Activated naive CD4-positive, alpha-beta T cell (primary cell): ENCODE results near the gene RANBP9.

Experiments used
- DNase-seq, 4 experiments: peaks; one replicate each; lab custom pipeline; 2025; lab: John Stamatoyannopoulos, UW

Gene RANBP9

DNA sequence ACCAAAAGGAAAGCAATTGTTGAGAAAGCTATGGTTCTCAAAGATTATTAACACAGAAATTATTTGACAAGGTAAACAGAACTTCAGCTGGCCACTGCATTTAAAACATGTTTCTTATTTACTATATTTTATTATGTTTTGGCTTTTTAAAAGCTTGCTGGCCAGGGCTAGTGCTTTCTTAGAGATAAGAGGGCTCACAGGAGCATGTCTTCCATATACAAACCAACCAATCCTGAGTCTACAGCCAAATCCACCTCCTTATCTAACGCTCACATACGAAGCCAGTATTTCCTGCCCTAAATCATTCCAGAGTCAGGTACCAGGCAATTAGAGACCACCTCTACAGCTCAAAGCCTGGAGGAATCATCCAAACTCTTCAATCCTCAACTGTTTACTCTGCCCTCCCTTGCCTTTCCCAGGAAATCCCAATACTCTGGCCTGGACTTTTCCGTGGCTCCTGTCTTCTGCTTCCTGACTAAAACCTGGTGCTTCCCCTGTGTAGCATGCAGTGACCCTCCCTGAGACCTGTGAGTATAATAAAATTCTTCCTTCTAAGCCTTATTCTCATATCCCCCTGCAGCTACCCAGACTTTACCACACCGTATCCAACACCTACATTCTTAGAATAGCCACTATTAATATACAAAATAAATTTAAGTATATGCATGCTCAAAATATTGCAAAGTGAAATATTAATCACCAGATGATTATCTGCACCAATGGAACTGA, 33.2 kb downstream of the RANBP9 start:
- no peak for DNase-seq

DNA sequence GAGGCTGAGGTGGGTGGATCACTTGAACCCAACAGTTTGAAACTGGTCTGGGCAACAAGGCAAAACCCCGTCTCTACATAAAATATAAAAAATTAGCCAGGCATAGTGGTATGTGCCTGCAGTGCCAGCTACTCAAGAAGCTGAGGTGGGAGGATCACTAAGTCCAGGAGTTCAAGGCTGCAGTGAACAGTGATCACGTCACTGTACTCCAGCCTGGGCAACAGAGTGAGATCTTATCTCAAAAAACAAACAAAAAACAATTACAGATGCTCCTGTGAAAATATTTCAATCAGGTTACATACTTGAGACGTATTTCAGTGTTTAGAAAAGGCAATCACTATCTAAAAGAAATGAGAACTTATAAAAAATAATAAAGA, 33.8 kb downstream of the RANBP9 start:
- DNase-seq: no peak

DNA sequence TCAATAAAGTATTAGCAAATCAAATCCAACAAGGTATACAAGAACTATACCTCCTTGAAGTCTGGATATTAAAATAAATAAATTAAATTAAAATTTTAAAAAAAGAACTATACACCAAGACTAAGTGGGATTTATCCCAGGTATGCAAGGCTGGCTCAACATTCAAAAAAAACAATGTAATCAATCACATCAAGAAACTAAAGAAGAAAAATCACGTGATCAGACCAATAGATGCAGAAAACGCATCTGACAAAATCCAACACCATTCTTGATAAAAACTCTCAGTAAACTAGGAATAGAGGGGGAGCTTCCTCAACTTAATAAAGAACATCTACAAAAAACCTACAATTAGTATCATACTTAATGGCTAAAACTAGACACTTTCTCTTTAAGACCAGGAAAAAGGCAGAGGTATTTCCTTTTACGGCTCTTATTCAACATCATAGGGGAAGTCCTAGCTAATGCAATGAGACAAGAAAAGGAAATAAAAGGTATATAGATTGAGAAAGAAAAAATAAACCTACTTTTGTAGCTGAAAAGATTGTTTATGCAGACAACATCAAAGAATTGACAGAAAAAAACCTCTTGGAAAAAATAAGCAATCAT, 35.0 kb downstream of the RANBP9 start:
- DNase-seq: no peak

DNA sequence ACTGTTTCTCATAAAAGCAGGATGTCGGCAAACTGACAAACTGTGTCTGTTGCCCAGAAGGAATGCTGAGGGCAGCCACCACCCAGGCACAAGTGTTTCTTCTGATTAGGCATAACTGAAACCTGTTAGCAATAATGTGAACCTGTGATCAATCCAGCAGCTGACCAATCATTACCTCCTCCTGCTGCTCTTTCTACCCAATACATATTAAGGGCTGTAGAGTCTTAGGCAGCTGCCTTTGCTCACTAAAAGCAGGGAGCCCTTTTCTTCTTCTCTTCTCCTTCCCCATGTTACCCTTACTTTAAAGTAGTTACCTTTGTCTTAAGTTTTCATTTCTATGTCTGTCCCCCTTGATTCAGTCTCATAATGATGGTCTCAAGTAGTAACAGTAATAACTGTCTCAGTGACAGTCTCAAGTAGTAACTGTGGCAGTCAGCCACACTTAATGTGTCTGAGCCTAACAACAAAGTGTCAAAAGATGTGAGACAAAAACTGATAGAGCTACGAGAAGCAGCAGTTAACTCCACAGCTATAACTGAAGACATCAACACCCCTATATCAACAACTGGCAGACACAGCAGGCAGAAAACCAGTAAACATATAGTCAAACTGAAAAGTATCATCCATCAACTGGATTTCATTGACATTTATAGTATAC, 37.0 kb downstream of the RANBP9 start:
- no peak for DNase-seq

DNA sequence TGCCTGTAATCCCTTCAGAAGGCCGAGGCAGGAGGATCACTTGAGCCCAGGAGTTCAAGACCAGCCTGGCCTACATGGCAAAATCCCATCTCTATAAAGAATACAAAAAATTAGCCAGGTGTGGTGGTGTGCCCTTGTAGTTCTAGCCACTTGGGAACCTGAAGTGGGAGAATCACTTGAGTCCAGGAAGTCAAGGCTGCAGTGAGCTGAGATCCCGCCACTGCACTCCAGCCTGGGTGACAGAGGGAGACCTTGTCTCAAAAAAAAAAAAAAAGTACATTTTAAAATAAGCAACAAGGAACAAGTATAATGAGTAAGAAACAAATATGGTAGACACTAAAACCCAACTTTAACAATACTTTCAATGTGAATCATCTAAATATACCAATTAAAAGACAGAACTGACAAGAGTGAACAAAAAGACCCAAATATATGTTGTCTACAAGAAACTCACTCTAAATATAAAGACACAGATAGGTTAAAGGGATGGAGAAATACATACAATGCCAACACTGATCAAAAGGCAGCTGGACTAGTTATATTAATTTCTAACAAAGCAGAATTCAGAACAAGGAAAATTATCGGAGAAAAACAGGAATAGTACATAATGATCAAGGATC, 37.7 kb downstream of the RANBP9 start:
- DNase-seq: no peak

DNA sequence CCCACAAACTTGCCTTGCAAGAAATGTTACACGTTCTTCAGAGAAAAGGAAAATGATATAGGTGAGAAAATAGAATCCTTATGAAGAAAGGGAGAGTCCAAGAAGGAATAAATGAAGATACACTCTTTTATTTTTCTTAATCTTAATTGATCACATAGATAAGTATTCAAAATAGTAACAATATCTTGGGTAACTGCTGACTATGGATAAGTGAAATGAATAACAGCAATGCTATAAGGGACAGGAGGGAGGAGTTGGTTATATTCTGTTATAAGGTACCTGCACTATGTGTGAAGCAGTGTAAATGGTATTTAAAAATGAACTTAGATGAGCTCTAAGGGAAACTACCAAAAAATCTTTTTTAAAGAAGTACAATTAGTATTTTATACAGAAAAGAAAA, 38.3 kb downstream of the RANBP9 start:
- DNase-seq: no peak

DNA sequence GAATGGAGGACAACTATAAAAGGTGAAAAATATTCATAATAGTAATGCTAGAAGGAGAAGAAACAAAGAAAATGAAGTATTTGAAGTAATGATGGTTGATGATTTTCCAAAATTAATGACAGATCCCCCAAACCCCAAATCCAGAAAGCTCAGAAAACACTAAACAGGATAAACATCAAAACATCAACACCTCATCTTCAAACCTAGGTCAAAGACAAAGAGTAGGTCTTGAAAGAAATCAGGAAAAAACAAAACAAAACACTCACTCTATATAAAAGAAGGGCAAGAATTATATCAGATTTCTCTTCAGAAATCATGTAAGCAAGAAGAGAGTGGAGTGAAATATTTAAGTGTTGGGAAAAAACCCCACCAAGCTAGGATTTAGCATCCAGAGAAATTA, 38.7 kb downstream of the RANBP9 start:
- no peak for DNase-seq

DNA sequence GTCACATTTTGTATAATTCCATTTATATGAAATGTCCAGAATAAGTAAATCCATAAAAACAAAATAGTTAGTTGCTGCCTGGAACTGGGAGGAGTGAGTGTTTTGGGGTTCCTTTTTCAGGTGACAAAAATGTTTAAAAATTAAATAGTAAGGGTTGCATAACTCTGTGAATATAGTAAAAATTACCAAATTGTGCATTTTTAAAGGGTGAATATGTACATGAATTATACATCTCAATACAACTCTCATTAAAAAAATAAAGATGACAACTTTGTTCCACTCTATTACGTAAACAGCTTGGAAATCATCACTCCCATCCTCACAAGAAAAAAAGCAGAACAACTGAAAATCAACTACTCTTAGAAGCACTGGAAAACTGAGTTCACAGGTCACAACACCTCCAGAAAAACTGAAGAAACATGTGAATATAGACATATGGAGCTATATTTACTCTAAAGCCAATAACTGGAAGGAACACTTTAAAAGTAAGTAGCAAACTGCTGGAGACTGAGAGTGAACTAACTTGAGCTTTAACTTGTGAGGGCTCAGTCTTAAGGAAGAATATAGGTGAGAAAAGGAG, 40.0 kb downstream of the RANBP9 start:
- no peak for DNase-seq

DNA sequence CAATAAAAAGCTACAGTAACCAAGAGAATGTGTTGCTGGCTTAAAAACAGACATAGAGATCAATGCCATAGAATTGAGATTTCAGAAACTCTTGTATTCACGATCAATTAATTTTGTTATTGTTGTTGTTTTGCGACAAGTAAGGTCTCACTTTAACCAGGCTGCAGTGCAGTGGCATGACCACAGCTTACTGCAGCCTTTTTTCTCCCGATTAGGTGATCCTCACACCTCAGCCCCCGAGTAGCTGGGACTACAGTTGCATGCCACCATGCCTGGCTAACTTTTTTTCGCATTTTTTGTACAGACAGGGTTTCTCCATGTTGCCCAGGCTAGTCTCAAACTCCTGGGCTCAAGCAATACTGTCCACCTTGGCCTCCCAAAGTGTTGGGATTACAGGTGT, 42.2 kb downstream of the RANBP9 start:
- no peak for DNase-seq

DNA sequence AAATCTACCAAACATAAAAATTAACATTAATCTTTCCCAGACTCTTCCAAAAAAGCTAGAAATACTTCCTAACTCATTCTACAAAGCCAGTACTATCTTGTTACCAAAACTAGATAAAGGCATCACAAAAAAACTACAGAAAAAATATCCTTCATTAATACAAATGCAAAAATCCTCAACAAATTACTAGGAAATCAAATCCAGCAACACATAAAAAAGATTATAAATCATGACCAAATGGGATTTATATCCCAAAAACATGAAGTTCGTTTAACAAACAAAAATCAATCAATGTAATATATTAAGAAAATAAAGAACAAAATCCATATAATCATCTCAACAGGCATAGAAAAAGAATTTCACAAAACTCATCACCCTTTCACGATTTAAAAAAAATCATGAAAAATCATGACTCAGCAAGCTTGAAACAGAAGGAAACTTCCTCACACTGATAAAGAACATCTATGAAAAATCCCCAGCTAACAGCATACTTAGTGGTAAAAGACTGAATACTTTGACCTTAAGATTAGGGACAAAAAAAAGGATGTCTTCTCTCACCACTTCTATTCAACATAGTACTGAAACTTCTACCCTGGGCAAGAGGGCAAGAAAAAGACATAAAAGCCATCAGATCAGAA, 43.2 kb downstream of the RANBP9 start:
- DNase-seq: no peak

DNA sequence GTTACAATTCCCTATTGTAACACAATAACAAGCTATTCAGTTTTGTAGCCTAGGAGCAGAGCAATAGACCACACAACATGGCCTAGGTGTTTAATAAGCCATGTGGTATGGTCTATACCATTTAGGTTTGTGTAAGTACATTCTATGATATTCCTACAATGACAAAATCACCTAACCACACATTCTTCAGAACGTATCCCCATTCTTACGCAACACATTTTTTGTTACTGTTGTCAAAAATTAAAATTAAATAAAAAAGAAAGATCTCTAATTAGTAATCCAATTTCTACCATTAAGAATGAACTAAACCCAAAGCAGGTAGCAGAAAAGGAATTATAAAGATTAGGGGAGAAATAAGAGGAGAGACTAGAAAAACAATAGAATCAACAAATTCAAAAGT, 44.0 kb downstream of the RANBP9 start:
- DNase-seq: no peak

DNA sequence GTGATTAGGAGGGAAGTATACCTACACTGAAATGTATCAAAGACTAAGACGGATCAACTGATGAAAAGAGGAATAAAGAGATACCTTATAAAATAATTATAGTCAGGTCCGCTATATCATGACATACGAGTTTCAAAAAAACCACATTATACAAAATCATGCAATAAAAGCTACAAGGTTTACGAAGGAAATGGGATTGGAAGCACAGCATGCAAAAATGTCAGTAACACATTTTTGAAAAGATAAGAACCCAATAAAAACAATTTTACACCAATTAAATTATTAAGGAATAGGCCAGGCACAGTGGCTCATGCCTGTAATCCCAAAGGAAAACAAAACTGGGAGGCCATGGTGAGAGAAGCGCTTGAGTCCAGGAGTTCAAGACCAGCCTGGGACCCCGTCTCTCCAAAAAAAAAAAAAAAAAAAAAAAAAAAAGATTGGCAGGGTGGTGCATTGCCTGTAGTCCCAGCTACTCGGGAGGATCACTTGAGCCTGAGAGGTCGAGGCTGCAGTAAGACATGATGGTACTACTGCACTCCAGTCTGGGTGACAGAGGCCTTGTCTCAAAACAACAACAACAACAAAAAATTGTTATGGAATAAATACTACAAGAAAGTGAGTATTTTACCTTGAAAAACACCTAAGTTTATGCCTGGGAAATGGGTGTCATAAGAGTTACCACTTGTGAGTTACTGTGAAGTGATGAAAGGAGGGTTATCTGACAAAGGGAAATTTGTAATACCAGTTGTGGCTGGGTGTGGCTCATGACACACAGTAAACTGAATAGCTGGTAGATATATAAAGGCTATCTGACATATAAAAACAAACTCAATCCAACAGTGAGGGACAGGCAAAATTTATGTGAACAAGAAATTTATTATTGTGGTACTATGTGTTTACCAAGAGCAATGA, 45.2 kb downstream of the RANBP9 start:
- DNase-seq: no peak

DNA sequence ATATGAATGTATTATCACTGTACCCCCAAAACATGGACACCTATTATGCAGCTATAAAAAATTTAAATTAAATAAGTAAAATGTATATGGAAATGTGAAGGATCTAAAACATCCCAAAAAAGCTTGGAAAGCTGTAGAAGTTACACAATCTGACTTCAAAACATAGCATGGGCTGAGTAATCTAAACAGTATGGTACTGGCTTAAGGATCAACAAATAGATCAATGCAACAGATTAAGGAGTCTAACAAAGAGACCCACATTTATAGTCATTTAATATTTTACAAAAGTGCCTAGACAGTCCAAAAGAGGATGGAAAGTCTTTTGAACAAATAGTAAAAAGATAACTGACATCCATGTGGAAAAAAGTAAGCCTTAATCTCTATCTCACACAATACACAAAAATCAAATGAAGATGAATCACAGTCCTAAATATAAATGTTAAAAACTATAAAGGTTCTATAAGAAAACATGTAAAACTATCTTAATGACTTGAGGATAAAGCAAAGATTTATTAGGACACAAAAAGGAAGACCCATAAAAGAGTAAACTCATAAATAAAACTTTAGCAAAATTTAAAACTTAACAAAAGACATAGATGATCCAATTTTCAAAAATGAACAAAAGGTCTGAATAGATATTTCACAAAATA, 46.8 kb downstream of the RANBP9 start:
- no peak for DNase-seq

DNA sequence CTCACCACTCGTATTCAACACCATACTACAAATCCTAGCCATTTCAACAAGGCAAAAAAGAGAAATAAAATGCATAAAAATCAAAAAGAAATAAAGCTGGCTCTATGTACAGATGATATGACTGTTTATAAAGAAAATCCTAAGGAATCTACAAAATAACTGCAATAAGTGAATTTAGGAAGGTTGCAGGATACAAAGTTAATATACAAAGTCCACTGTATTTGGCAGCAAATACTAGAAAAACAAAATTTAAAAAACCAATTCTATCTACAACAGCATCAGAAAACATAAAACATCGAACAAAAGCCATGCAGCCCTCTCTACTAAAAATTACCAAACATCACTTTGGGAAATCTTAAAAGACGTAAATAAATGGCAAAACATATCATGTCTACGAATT, 47.6 kb downstream of the RANBP9 start:
- DNase-seq: no peak

DNA sequence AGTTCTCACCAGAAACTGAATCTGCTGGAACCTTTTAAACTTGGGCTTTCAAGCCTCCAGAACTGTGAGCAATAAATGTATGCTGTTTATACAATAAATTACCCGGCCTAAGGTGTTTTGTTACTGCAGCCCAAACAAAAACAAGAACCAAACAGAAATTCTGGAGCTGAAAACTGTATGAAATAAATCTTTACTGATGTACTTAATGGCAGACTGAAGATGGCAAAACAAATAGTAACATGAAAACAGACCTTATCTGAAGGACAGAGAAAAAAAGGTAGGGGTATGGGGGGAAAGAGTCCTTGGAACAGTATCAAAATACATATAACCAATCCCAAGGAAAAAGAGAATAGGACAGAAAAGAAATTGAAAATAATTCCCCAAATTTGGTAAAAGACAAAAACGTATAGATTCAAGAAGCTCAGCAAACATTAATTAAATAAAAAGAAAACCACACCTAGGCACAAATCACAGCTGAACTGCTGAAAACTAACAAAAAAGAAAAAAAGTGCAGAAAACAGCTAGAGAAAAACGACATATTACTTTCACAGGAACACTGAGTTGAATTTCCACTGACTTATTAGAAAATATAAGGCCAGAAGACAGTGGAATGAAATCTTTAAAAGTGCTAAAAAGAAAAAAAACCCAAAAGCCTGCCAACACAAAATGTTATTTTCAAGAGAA, 48.8 kb downstream of the RANBP9 start:
- DNase-seq: no peak

DNA sequence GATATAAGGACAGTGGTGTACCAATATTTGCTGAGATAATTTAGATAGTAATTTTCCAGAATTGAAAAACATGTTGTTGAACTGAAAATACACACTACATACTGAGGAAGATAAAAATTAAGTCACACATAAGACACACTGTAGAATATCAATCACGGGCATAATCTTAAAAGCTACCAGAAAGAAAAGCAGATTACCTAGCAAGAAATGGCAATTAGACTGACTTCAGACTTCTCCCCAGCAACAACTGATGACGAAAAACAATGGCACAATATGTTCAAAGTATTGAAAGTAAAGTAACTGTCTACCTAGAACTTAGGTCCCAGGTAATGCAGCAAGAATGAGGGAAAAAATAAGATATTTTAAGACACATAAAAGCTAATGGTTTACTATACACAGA, 50.0 kb downstream of the RANBP9 start:
- no peak for DNase-seq

DNA sequence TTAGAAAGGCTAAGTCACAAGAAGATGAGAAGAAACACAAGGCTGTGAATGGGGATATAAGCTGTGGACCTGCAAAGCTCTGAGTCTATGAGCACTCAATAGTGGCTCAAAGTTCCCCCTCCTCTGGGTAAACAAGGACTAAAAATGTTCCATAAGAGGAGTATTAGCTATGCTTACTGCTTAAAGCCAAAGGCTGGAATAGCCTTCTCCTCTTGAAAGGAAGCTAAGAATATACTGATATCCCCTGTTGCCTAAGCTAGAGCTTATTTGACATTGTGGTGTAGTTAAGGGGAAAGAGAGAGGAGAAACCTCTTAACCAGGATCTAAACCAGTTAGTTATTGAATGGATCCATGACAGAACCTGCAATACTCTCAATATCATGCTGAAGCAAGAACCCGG, 50.7 kb downstream of the RANBP9 start:
- no peak for DNase-seq

DNA sequence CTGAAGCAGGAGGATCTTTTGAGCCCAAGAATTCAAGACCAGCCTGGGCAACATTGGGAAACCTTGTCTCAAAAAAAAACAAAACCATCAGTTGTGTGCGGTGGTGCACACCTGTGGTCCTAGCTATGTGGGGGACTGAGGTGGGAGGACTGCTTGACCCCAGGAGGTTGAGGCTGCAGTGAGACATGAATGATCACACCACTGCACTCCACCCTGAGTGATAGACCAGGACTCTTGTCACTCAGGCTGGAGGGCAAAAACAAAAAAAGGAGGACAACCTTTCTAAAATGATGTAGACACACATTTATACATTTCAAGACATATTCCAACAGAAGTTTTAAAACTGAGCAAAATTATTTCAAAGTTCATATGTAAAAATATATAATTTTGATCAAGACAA, 51.4 kb downstream of the RANBP9 start:
- no peak for DNase-seq

DNA sequence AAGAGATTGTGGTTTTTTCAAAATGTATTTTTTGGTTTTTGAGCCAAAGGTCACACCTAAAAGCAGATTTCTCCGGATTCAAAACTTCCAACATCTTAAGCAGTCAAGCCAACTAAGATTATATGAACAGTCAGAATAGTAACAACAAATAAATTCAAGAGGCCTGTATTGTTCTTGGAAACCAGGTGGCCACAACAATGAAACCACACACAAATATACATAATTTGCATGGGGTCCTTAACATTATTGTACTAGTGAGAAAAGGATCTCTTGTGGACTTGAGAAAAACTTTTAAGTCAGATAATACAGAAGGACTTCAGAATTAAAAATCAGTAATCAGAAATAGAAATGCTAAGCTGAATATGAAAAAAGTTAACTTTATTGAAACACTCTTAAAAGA, 55.9 kb downstream of the RANBP9 start:
- no peak for DNase-seq

DNA sequence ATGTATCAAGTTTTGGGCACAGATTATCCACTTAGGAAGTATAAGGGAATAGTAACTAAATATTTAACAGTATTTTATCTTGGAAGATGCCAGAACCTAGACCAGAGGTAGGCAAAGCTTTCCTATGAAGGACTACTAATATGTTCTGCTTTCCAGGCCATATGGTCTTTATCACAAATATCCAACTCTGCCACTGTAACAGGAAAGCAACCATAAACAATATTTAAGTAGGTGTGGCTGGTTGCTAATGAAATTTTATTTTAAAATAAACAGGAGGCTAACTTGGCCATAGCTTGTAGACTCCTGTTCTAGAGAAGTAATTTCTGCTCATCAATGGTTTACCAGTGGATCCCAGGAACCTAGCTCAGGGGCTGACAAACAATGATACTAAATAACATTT, 57.1 kb downstream of the RANBP9 start:
- DNase-seq: no peak
